H9 (cell line): ENCODE results near the gene GRIP2. TPM values are rescaled to one million over a fixed set of nuclear protein-coding genes. Genes with fewer than 3 reads are reported as not detected.

Experiments
- DNase-seq: peaks from one replicate; pipeline ENCODE4 v3.0.0-alpha.2; 2017
- H2AFZ ChIP-seq: one replicate; pipeline ENCODE4 v1.6.1; 2013; ENCODE audit warnings: mild to moderate bottlenecking, low read length, control low read depth, moderate library complexity
- H2AK5ac ChIP-seq: 2 replicates; pipeline ENCODE4 v1.6.1; 2013; ENCODE audit warnings: low read length, control low read depth, mixed read lengths; ENCODE audit not compliant: insufficient read length
- H2BK120ac ChIP-seq: one replicate; pipeline ENCODE4 v1.6.1; 2013; ENCODE audit warnings: low read depth, mild to moderate bottlenecking, low read length, control low read depth, inconsistent platforms; ENCODE audit not compliant: poor library complexity, severe bottlenecking
- H2BK12ac ChIP-seq: 2 replicates; pipeline ENCODE4 v1.6.1; 2013; ENCODE audit warnings: low read length, control low read depth, mixed read lengths, low read depth; ENCODE audit not compliant: insufficient read length
- H2BK15ac ChIP-seq: 2 replicates; pipeline ENCODE4 v1.6.1; 2013; ENCODE audit warnings: low read depth, low read length, control low read depth
- H2BK20ac ChIP-seq: one replicate; pipeline ENCODE4 v1.6.1; 2013; ENCODE audit warnings: low read depth, mild to moderate bottlenecking, low read length, control low read depth, inconsistent platforms; ENCODE audit not compliant: poor library complexity, severe bottlenecking
- H2BK5ac ChIP-seq: 2 replicates; pipeline ENCODE4 v1.6.1; 2013; ENCODE audit warnings: low read length, control low read depth, mixed read lengths; ENCODE audit not compliant: insufficient read length
- H3K14ac ChIP-seq: 2 replicates; pipeline ENCODE4 v1.6.1; 2013; ENCODE audit warnings: low read length, control low read depth; ENCODE audit not compliant: insufficient read depth
- H3K18ac ChIP-seq: 2 replicates; pipeline ENCODE4 v1.6.1; 2013; ENCODE audit warnings: low read depth, mild to moderate bottlenecking, mixed read lengths, low read length, control low read depth; ENCODE audit not compliant: insufficient read length
- H3K23ac ChIP-seq: 2 replicates; pipeline ENCODE4 v1.6.1; 2013; ENCODE audit warnings: low read length, control low read depth, mixed read lengths, low read depth; ENCODE audit not compliant: insufficient read length
- H3K23me2 ChIP-seq: 2 replicates; pipeline ENCODE4 v1.6.1; 2013; ENCODE audit warnings: low read depth, mild to moderate bottlenecking, mixed read lengths, low read length, control low read depth; ENCODE audit not compliant: insufficient read length, poor library complexity, severe bottlenecking
- H3K27ac ChIP-seq: 2 replicates; pipeline ENCODE4 v1.5.1; 2013; ENCODE audit warnings: low read length, control low read depth, mixed read lengths, low read depth; ENCODE audit not compliant: insufficient read length
- H3K27me3 ChIP-seq: 2 replicates; pipeline ENCODE4 v1.6.1; 2013; ENCODE audit warnings: low read length, control low read depth, inconsistent platforms; ENCODE audit not compliant: insufficient read depth
- H3K4ac ChIP-seq: 2 replicates; pipeline ENCODE4 v1.6.1; 2013; ENCODE audit warnings: low read depth, mild to moderate bottlenecking, control low read depth, inconsistent platforms, low read length, moderate library complexity
- H3K4me1 ChIP-seq: 2 replicates; pipeline ENCODE4 v1.6.1; 2013; ENCODE audit warnings: low read length, control low read depth, inconsistent platforms; ENCODE audit not compliant: insufficient read depth
- H3K4me2 ChIP-seq: 2 replicates; pipeline ENCODE4 v1.6.1; 2013; ENCODE audit warnings: low read length, control low read depth, mixed read lengths; ENCODE audit not compliant: insufficient read length, insufficient read depth
- H3K56ac ChIP-seq: 2 replicates; pipeline ENCODE4 v1.6.1; 2013; ENCODE audit warnings: low read depth, mild to moderate bottlenecking, mixed read lengths, low read length, control low read depth; ENCODE audit not compliant: insufficient read length
- H3K79me1 ChIP-seq: 2 replicates; pipeline ENCODE4 v1.6.1; 2013; ENCODE audit warnings: low read depth, mild to moderate bottlenecking, moderate library complexity, low read length, control low read depth, inconsistent platforms; ENCODE audit not compliant: insufficient read depth, poor library complexity, severe bottlenecking
- H3K79me2 ChIP-seq: 2 replicates; pipeline ENCODE4 v1.6.1; 2013; ENCODE audit warnings: low read length, control low read depth, inconsistent platforms; ENCODE audit not compliant: insufficient read depth
- H3K9ac ChIP-seq: 2 replicates; pipeline ENCODE4 v1.6.1; 2013; ENCODE audit warnings: low read length, control low read depth, mixed read lengths; ENCODE audit not compliant: insufficient read length; ENCODE audit errors: extremely low read depth
- H3K9me3 ChIP-seq: one replicate; pipeline ENCODE4 v1.6.1; 2013; ENCODE audit warnings: low read depth, low read length, inconsistent platforms; ENCODE audit not compliant: control insufficient read depth
- H3T11ph ChIP-seq: one replicate; pipeline ENCODE4 v1.6.1; 2013; ENCODE audit warnings: mild to moderate bottlenecking, low read length, control low read depth, inconsistent platforms
- H4K20me1 ChIP-seq: one replicate; pipeline ENCODE4 v1.6.1; 2013; ENCODE audit not compliant: control insufficient read depth, insufficient read length, insufficient read depth
- H4K5ac ChIP-seq: 2 replicates; pipeline ENCODE4 v1.6.1; 2013; ENCODE audit warnings: low read depth, mild to moderate bottlenecking, mixed read lengths, low read length, control low read depth; ENCODE audit not compliant: insufficient read length
- H4K8ac ChIP-seq: replicated peaks from 2 replicates; pipeline ENCODE4 v1.6.1; 2013; ENCODE audit warnings: low read length, control low read depth, mixed read lengths, low read depth; ENCODE audit not compliant: insufficient read length
- H4K91ac ChIP-seq: 2 replicates; pipeline ENCODE4 v1.6.1; 2013; ENCODE audit warnings: low read depth, mild to moderate bottlenecking, moderate library complexity, mixed read lengths, low read length, control low read depth; ENCODE audit not compliant: insufficient read length
- H3K27ac Mint-ChIP-seq, 3 experiments: 2 replicates in 2 of 3; 3 replicates in 1 of 3; pipeline ENCODE4 v1.8.0; 2020 to 2021; ENCODE audit warnings: mixed read lengths in 3 of 3, mild to moderate bottlenecking in 1 of 3, moderate library complexity in 1 of 3
- H3K27me3 Mint-ChIP-seq: 2 replicates; pipeline ENCODE4 v1.8.0; 2021; ENCODE audit warnings: low read depth, mild to moderate bottlenecking, moderate library complexity, mixed read lengths
- H3K36me3 Mint-ChIP-seq, 3 experiments: 2 replicates in 2 of 3; 3 replicates in 1 of 3; pipeline ENCODE4 v1.8.0; 2020 to 2021; ENCODE audit warnings: low read depth in 3 of 3, mixed read lengths in 3 of 3; ENCODE audit not compliant: insufficient read depth in 1 of 3
- H3K4me1 Mint-ChIP-seq, 2 experiments: 2 replicates each; pipeline ENCODE4 v1.8.0; 2020; ENCODE audit warnings: mixed read lengths in 2 of 2
- H3K4me3 Mint-ChIP-seq, 2 experiments: 2 replicates in 1 of 2; 3 replicates in 1 of 2; pipeline ENCODE4 v1.8.0; 2020 to 2021; ENCODE audit warnings: mild to moderate bottlenecking in 2 of 2, mixed read lengths in 2 of 2, moderate library complexity in 1 of 2
- H3K9me3 Mint-ChIP-seq, 2 experiments: 2 replicates in 1 of 2; 3 replicates in 1 of 2; pipeline ENCODE4 v1.8.0; 2020; ENCODE audit warnings: mild to moderate bottlenecking in 2 of 2, mixed read lengths in 2 of 2, moderate library complexity in 1 of 2
- WGBS: extraction: QIAGEN DNeasy Blood & Tissue Kit; methylation state at CpG from one replicate; pipeline ENCODE4 v1.1.7; 2013; ENCODE audit warnings: missing lambda C conversion rate, low lambda C conversion rate, mixed read lengths; ENCODE audit not compliant: insufficient read length; ENCODE audit errors: extremely low coverage; 5-methylcytosine and 5-hydroxymethylcytosine counted together
- total RNA-seq: library from RNA; stranded (reverse); gene quantifications from 2 replicates; pipeline ENCODE4 v1.2.1, GENCODE V29; 2021
- TF ChIP-seq, protein P1 (sequence below): fragments of 200-600 bp; sonication (generic); conservative IDR thresholded peaks from 3 replicates; pipeline ENCODE4 v1.8.0; 2021; ENCODE audit warnings: antibody characterized with exemption, mild to moderate bottlenecking

The GRIP2 gene
- total RNA-seq, 1 experiment from 2014 or later, result 3.1 TPM

DNA sequence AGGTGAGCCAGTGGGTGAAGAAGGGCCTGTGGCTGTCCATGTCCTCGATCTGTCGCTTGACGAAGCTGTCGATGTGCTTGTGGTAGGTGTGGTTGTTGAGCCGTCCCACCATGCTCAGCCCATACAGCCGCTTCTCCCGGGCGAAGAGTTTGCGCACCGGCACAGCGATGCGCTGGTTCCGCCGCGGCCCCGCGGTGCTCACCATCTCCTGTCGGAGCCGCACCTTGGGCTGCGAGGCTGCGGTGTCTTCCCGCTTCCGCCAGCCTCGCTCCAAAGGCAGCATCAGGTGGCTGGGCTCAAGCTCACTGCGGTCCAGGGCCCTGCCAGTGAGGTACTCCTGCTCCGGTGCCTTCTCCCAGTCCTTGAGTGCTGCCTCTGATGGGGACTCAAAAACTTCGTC is 34.0 kb upstream of the GRIP2 start:
- H3K18ac ChIP-seq, result no peak overlapping the region
- Mint-ChIP-seq H3K27me3 (peaks cover 8% of the 10 kb centered on the region), H3K4me3 (no peak overlapping the region), H3K36me3 (peaks cover 0 to 2% (median 1%) of the 10 kb centered on the region in 3 experiments; a peak in 3 of 7 replicates), H3K27ac (no peak overlapping the region), H3K4me1 (peaks cover 11 to 18% of the 10 kb centered on the region in 2 experiments), H3K9me3 (peaks cover 0 to 2% of the 10 kb centered on the region in 2 experiments; a peak in 2 of 5 replicates)
- H3K23ac ChIP-seq, result no peak overlapping the region
- WGBS, result no CpG with 5 or more reads among the region's 27 CpGs
- H3K27ac ChIP-seq, result no peak overlapping the region
- no peak overlapping the region for H3K9ac ChIP-seq
- no peak overlapping the region for H4K91ac ChIP-seq
- H3K4me2 ChIP-seq, result no peak overlapping the region
- H3K56ac ChIP-seq, result no peak overlapping the region
- H3K14ac ChIP-seq, result no peak overlapping the region
- no peak overlapping the region for H3K4ac ChIP-seq
- no peak overlapping the region for H2BK12ac ChIP-seq
- H3K4me1 ChIP-seq, result no peaks in the 10 kb centered on the region; the same call in 1 of the 2 replicates
- no peak overlapping the region for H4K8ac ChIP-seq
- H2BK20ac ChIP-seq, result no peak overlapping the region
- no peaks in the 10 kb centered on the region for H3K9me3 ChIP-seq
- H3K79me2 ChIP-seq, result no peaks in the 10 kb centered on the region
- no peak overlapping the region for H2BK120ac ChIP-seq
- no peak overlapping the region for H2BK15ac ChIP-seq
- no peak overlapping the region for H4K5ac ChIP-seq
- H4K20me1 ChIP-seq, result peaks cover 6% of the 10 kb centered on the region
- no peaks in the 10 kb centered on the region for H3K23me2 ChIP-seq
- no peak overlapping the region for H3T11ph ChIP-seq
- no peak overlapping the region for H2AK5ac ChIP-seq
- TF ChIP-seq, protein P1, sequence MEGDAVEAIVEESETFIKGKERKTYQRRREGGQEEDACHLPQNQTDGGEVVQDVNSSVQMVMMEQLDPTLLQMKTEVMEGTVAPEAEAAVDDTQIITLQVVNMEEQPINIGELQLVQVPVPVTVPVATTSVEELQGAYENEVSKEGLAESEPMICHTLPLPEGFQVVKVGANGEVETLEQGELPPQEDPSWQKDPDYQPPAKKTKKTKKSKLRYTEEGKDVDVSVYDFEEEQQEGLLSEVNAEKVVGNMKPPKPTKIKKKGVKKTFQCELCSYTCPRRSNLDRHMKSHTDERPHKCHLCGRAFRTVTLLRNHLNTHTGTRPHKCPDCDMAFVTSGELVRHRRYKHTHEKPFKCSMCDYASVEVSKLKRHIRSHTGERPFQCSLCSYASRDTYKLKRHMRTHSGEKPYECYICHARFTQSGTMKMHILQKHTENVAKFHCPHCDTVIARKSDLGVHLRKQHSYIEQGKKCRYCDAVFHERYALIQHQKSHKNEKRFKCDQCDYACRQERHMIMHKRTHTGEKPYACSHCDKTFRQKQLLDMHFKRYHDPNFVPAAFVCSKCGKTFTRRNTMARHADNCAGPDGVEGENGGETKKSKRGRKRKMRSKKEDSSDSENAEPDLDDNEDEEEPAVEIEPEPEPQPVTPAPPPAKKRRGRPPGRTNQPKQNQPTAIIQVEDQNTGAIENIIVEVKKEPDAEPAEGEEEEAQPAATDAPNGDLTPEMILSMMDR, result no peak
- H3K79me1 ChIP-seq, result no peaks in the 10 kb centered on the region
- no peak overlapping the region for H2AFZ ChIP-seq
- H3K27me3 ChIP-seq, result no peaks in the 10 kb centered on the region
- no peak for DNase-seq
- no peak overlapping the region for H2BK5ac ChIP-seq
